GM21515 (cell line): ENCODE data around the gene LAGE3.

Experiments
- ATAC-seq: cut with Tn5 transposase; IDR thresholded peaks from one replicate; pipeline ENCODE4 v1.9.1; 2021; ENCODE audit not compliant: unreplicated experiment

LAGE3 gene, protein sequence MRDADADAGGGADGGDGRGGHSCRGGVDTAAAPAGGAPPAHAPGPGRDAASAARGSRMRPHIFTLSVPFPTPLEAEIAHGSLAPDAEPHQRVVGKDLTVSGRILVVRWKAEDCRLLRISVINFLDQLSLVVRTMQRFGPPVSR

DNA sequence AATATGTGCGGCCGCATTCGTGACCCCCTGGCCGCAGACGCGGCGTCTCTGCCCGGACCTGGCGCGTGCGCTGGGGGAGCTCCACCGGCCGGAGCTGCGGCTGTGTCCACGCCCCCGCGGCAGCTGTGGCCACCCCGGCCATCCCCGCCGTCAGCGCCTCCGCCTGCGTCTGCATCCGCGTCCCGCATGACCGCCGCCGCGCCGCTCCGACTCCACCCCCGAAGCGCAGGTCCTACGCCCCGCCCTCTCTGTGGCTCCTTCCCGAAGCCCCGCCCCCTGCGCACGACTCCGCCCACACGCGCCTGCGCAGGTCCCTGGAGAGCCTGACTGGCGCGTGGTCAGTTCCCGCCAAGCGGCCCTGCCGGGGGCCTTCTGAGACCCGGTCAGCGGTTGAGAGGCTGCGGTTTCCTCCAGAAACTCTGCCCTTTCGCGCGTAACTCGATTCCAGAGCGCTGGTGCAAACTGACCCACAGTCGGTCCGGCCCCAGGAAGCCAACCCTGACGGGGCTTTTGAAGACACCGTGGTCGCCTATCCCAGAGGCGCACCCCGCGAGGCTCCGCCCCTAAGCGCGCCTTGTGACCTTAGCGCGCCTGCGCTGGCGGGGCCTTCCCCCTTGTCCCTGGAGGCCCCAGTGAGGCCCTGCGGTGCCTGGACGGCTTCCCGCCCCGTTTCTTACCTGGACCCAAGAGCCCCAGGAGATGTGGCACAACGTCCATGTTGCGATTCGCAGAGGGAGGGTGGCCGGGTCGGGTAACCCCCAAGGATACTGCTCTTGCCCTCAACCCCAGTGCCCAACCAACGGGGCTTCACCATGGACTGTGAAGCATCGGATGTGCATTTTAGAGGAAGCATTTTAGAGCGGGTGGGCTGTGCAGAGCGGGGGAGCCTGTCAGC, at the start of gene LAGE3:
Gene LAGE3, minus strand, starts transcription at position 554 of the 895 bp plus-strand sequence. Its CDS starts 366 bp downstream, at position 188.
- peak; percentile 83 for ATAC-seq

DNA sequence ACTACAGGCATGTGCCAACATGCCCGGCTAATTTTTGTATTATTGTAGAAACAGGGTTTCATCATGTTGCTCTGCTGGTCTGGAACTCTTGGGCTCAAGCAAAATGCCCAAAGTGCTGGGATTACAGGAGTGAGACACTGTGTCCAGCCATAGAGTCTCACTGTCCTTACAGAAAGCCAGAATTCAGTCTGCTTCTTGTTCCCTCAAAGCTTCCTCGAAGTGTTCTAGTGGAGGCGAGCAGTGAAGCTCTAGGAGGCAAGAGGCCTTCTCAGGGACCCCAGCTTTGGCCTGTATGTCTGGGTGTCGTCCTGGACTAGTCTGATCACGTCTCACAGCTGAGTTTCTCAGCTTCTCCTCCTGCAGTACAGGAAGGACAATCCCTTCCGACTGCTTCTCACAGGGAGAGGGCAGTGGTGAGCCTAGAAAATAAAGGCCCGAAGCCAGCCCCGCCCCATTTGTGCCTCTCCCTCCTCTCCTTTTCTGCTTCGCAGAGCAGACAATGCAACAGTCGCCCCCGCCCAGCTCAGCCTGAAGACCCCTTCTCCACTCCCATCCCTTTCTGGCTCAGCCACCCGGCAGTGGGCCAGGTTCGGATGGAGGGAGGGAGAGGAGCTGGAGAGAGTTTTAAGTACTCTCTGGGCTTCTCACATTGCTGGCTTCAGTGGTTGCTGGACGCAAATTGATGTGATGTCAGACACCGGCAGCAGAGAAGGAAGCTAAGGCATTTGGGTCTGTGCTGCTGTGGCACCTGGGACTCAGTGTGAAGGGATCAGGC, 48.0 kb upstream of the LAGE3 start:
- peak; percentile 83 for ATAC-seq

DNA sequence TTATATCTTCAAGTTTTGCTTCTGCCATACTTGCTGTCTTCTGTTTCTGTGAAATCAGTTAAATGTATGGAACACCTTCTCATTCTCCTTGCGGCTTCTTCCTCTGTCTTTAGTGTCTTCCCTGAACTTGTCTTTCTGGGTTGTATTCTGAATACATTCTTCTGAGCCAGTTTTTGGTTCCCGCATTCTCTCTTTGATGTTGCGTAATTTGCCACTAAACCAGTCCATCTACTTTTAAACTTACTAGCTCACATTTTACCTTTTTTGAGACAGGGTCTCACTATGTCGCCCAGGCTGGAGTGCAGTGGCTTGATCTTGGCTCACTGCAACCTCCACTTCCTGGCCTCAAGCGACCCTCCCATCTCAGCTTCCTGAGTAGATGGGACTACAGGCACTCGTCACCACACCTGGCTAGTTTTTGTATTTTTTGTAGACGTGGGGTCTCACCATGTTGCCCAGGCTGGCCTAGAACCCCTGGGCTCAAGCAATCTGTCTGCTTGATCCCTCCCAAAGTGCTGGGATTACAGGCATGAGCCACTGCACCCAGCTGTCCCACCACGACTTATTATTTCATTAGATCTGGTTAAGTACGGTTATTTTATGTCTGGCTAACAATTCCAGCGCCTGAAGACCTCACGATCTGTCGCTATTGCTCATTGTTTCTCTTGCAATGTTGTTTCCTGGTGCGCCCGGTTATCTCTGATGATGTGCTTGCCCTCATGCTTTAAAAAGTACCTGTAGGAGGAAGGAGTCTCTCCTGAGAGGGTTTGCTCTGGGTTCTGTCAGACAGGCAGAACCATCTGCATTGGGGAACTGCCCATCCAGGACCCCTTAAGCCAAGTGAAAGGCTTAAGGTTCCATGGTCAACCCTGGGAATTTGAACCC, 46.8 kb upstream of the LAGE3 start:
- no peak for ATAC-seq

DNA sequence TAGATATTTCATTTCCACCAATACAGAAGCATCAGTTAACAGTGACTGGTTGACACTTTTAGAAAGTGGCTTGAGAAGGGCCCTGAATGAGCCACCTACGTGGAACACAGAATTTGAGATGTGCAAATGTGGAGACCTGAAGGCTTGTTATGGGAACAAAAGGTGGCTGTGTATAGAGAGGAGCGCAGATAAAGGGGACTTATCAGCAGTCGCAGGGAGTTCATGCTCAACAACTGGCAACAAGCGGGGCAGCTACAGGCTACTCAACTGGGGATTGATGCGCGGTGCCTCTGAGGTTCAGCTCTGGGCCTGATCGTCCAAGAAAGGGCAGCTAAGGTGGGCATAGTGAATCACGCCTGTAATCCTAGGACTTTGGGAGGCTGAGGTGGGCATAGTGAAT, 40.3 kb upstream of the LAGE3 start:
- ATAC-seq = no peak

DNA sequence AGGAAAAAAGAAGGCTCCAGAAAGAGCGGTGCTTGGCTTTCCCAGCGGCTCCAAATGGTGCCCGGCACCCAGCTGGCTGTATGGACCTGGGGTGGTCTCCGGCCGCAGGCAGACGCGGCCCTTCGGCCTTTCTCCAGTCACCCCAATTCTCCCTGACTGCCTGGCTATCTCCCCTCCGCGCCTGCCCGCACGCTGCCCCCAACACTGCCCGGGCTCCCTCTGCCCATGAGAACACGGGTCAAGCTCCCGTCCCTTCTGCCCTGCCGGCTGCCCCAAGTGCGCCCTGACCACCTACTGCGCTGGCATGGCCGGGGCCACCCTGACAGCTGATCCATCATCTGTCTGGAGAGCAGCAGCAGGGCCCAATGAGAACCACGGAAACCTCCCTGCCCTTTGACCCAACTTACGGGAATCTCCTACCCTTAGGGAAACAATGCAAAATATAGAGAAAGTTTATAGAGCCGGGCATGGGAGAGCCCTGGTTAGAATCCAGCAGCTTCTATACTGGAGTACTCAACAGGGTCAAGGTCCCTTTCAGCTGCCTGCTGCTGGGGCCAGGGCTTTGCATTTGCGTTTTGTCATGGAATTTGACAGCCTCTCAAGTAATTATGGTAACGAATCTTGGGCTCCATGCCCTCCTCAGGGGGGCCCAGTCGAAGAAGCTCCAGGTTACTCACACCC, 38.2 kb upstream of the LAGE3 start:
- ATAC-seq = no peak

DNA sequence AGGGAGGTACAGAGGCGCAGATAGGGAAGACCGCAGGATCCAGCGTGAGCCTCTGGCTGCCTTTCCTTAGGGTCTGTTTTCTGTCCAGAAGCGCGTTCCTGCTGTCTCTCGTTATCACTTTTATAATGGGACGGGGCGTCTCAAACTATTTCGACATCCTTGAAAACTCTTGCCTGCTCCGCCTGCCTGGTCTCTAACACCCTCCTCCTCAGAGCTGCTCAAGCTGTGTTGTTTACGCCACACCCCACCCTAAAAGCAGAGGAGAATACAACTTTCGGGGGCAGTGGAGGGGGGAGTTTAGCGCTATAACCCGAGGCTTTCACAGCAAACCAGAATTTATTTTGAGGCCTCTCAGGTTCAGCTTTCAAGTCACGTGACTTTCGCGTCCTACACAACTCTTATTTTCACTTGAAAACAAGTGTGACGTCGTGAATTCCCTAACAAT, 37.6 kb upstream of the LAGE3 start:
- peak; percentile 5 for ATAC-seq

DNA sequence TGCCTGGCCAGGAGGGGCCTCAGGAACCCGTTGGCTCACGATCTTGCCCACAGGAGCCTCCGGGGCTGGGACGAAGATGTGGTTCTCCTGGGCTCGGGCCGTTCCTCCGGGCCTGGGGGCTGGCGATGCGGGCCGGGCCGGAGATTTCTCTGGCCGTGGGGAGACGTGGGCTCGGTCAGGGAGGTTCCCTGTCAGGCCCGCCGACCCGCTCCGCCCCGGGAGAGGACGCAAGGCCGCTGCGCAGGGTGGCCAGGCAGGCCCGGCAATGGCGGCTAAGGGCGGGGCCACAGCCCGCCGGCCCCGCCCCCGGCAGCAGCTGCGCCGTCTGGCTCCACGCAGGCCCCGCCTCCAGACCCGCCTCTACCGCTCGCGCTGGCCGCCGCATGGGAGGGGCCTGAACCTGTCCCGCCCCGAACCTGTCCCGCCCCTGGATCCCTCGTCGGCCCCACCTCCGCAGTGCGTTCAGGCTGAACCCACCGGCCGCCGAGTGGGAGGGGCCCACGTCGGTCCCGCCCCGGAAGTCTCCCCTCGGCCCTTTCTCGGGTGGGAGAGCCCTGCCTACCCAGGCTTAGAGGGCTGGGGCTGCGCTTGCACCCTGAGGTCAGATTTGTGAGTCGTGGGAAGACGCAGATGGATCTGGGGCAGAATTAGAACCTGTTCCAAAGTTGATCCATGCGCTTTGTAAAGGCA, 37.0 kb upstream of the LAGE3 start, which contains the start of gene FAM3A:
Gene FAM3A, minus strand, starts transcription at position 267 of the 690 bp plus-strand sequence. CDS start 460 bp downstream, outside the sequence.
- ATAC-seq = peak; percentile 85

DNA sequence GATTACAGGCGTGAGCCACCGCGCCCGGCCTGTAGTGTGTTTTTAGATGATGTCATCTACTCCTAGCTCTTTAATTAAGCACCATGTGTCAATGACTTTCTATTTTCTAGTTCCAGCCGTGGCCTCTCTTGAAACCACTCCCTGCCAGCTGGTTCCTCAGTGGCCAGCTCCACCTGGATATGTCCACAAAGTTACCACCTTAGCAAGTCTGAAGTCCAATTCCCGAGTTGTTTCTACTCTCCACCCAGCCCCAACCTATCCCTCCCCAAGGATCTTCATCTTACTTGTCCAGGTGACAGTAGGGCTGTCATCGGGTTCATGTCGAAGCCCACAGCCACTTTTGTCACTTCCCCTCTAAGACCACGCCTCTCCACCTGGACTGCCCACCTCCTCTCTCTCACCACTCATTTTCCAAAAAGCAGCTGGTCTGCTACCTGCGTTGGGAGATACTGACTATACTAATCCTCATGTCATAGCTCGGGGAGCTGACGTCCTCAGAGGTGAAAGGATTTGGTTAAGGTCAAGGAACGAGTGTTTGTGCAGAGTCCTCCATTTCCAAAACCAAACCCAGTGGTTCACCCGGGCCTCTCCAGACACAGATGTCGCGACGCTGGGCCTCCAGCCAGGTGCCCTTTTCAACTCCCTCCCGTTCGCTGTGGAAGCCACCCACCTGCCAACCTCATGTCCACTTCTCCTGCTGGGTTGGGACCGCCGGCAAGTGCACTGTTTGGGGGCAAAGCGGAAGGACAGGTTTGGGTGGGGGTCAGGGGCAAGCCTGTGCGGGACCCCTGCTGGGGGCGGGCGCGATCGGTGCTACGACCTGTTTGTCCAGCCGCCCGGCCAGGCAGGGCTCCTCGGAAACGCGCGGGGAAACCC, 36.2 kb upstream of the LAGE3 start:
- no peak for ATAC-seq

DNA sequence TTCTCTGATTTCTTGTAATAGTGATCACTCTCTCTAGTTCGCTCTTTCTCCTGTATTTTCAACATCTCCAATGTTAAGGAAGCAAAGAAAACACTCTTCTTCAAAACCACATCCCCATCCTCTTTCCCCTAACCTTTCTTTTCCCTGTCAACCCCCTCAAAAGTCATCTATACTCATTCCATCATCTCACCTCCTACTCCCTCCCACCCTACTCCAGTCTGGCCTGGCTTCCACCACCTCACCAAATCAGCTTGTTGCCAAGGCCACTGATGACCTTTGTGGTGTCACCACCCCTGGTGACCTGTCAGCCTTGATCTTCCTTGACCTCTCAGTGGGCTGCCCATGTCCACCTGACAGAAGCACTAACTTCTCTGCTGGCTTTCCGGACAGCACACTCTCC, 34.6 kb upstream of the LAGE3 start:
- no peak for ATAC-seq

DNA sequence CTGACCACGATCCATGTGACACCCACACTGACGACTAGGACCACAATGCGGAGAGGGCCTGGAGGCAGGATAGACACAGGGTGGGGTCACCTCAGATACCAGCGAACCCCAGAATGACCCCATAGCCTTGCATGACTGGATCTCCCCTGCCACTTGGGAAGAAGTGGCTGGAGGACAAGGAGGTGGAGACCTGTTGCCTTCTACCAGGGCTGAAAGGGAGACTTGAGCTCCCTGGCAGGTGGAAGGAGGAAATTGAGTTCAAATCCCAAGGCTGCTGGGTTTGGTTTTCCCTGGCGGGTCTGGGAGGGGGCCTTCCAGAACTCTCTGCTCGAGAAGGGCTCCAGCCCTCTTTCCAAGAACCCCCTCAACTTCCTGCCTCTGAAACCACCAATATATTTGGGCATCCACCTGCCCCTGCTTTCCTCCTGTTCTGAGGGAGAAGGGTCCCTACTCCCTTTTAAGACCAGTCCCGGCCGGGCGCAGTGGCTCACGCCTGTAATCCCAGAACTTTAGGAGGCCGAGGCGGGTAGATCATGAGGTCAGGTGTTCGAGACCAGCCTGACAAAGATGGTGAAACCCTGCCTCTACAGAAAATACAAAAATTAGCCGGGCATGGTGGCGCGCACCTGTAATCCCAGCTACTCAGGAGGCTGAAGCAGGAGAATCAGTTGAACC, 33.9 kb upstream of the LAGE3 start:
- ATAC-seq = no peak

DNA sequence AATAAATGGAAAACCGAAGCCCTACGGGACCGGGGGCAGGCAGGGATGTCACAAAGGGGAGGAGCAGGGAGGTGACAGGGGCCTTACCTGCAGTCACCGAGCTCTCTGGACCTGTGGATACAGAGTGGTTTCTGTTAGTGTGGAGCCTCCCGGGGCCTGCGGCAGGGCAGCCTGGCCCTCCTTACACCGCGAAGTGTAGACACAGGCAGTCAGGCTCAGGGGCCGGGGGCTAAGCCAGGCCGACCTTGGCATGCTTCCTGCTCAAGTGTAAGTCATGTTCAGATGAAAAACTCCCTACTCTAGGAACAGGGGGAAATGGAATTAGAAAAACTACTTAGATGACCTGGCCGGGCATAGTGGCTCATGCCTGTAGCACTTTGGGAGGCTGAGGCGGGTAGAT, 32.7 kb upstream of the LAGE3 start:
- ATAC-seq = no peak

DNA sequence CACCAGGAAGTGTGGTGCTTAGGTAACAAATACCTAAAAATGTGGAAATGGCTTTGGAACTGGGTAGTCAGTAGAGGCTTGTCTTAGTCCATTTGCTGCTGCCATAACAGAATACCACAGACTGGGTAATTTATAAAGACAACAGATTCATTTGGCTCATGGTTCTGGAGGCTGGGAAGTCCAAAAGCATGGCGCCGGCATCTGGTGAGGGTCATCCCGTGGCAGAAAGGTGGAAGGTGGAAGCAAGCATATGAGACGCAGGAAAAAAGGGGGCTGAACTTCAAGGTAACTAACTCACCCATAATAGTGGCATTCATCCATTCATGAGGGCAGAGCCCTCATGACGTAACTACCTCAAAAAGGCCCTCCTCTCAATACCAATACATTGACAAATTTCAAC, 30.4 kb upstream of the LAGE3 start:
- ATAC-seq = no peak

DNA sequence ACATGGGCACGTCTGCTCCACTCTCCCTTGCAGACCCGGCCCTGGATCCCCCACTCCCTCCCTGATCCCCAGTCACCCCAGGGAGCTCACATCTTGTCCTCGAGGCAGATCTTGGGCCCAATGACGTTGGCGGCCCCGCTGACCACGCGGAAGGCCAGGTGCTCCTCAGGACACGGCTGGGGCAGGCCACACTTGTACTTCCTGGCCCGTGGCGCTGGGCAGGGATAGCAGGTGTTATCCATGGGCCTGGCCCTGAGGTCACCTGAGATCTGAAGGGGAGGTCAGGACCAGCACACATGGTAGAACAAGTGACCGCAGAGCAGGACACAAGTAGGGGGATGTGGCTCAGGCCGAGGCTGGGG, 29.3 kb upstream of the LAGE3 start:
- no peak for ATAC-seq

DNA sequence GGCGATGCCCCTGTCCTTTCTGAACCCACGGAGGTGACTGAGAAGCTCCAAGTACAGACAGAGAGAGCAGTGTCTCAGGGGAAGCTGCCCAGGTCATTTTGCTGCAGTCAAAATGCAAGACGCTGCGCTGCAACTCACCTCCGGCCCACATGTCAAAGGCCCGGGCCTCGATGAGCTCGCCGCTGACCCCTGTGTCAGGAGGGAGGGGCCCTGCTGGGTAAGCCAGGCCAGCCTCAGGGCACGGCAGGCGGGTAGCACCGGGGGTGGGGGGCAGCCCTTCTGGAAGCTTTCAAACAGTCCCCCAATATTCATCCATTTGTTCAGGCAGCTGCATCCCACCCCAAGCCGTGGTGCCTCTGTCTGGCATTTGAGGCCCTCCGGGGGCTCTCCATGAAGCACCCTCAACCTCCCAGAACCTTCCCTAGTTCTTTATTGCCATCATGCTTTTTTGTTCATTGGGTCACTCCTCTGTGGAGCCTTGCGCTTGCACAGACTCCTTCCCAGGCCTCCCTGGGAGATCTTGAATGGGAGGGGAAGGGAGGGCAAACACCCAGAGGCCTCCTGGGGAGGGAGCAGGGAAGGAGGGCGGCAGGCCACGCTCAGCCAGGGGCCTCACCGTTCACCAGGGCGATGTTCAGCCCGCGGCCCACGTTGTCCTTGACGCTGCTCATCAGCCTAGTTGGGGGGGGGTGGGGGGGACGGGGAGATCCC, 28.7 kb upstream of the LAGE3 start:
- ATAC-seq = no peak

DNA sequence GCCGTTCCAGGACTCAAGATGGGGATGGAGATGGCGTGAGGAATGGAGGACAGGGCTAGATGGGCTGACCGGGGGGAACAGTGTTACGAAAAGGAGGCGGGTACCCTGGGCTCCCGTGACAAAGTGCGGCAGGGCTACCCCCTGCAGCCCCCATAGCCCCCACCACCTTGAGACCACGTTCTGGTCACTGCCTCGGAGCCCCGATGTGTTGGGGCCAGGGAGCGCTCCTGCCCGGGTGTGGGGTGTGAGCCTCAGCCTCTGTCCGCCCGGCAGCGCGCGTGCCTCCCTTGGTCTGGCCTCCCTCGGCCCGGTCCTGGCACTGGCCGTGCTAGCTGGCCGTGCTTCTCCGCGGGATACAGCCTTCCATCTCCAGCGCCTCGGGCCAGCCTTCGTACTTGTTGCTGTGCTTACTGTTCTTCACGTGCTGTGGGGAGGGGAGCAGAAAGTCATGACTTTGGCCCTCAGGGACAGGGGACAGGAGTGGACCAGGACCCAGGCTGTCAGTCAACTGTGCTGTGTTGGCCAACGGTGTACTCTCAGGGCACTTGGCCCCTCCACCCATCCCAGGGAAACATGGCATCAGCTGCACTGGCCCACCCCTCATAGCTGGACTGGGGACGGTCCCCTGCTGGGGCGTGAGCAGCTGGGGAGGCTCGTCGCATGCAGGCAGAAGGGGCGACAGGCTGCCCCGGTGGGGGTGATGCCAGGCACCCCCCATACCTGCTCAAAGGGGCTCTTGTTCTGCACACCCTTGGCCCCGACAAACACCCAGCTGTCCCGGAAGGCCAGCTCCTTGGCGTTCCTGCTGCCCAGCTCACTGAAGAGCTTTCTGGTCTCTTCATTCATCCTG, 27.6 kb upstream of the LAGE3 start:
- no peak for ATAC-seq

DNA sequence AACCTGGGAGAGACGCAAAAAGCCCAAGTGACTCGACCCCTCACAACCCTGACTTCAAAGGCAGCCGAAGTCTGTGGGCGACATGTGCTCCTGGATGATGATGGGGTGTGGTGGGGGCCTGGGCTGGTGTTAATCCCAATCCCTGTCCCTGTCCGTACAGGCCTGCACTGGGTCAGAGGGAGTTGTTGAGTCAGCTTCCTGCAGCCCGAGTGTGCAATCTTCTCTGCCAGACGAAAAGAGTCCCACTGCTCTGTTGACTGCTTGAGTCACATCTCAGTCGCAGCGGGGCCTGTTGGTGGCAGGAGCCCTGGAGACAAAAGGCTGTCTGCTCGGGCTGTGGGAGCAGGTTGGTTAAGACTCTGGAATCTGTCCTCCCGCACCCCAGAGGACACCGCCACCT, 26.7 kb upstream of the LAGE3 start:
- ATAC-seq = no peak
